Motor neuron (in vitro differentiated cells): ENCODE results near the gene MAPK8IP2. TPM values are rescaled to one million over a fixed set of nuclear protein-coding genes. Genes with fewer than 3 reads are reported as not detected.

ENCODE experiments used
- ATAC-seq, 8 experiments: fragments of 200-7000 bp; cut with Tn5 transposase; replicated peaks in 6 of 8; 2 replicates each; pipeline ENCODE4 v1.8.0; 2021; ENCODE audit warnings: mild to moderate bottlenecking in 8 of 8, moderate library complexity in 8 of 8
- H3K27ac ChIP-seq, 2 donors: fragments of 250-450 bp; sonication (Bioruptor Pico); 2 replicates each; pipeline ENCODE4 v1.9.0; 2021; ENCODE audit warnings: antibody characterized with exemption in 2 of 2, mild to moderate bottlenecking in 2 of 2, moderate library complexity in 1 of 2
- H3K4me1 ChIP-seq, 2 donors: fragments of 250-450 bp; sonication (Bioruptor Pico); replicated peaks in 1 of 2; 2 replicates each; pipeline ENCODE4 v1.6.1; 2021; ENCODE audit warnings: antibody characterized with exemption in 2 of 2, mild to moderate bottlenecking in 2 of 2, moderate library complexity in 1 of 2
- H3K4me3 ChIP-seq, 5 donors: fragments of 250-450 bp; sonication (Bioruptor Pico); 2 replicates each; pipeline ENCODE4 v1.9.0; 2021; ENCODE audit warnings: antibody characterized with exemption in 5 of 5, mild to moderate bottlenecking in 5 of 5, moderate library complexity in 4 of 5
- WGBS, 10 experiments: fragments of 450-650 bp; shearing (Covaris generic); methylation state at CpG; one replicate each; pipeline ENCODE4 v1.0.0; 2022; 5-methylcytosine and 5-hydroxymethylcytosine counted together
- in situ Hi-C, 9 experiments: fragments of 400-800 bp; cut with MboI; loops; one replicate each; pipeline ENCODE4 v1.15.0; 2021; ENCODE audit warnings: low sequenced_read_pairs in 9 of 9, low pct_unique_long_range_greater_than_20kb in 2 of 9; ENCODE audit not compliant: unreplicated experiment in 9 of 9
- total RNA-seq, 8 experiments: library from RNA; unstranded; fragments of 300-600 nt; gene quantifications; 2 replicates each; pipeline versions ENCODE4 v1.2.3 to v1.2.4, GENCODE V29; 2022

MAPK8IP2 gene
- total RNA-seq, 8 experiments from 2014 or later: 0.41 to 38.1 (median 27.4) TPM

- in situ Hi-C loops: no loop called here
- 15% methylated on average over 14 of the region's 63 CpGs; no CpG with 5 or more reads in 9 of the 10 experiments for WGBS, 10 experiments
- H3K4me1 ChIP-seq: peaks cover 5 to 7% of the 10 kb centered on the region in 2 donors
- H3K27ac ChIP-seq: no peak within 1 kb of the TSS
- H3K4me3 ChIP-seq: no peak within 1 kb of the TSS
- no peak for ATAC-seq
Measured at GRCh38 chr22:50577987-50578775, 22.4 kb upstream of the MAPK8IP2 start, which contains the start of gene CPT1B. CPT1B (minus strand) TSS chr22:50578427; CDS start chr22:50577915, 512 bp downstream.

GRCh38 chr22:50578776-50579310 lies 21.8 kb upstream of the MAPK8IP2 start:
- no peak for ATAC-seq
- Histone ChIP-seq H3K4me3 (no peak overlapping the region), H3K4me1 (peaks cover 7 to 11% of the 10 kb centered on the region in 2 donors), H3K27ac (no peak overlapping the region)
- 40 to 86% (median 73%) methylated on average over 1 to 3 of the region's 8 CpGs; no CpG with 5 or more reads in 7 of the 10 experiments for WGBS, 10 experiments
- in situ Hi-C loops: no loop called here

- 82 to 100% (median 95%) methylated on average over 2 to 3 of the region's 4 CpGs; no CpG with 5 or more reads in 7 of the 10 experiments for WGBS, 10 experiments
- peaks cover 7 to 11% of the 10 kb centered on the region in 2 donors for H3K4me1 ChIP-seq
- in situ Hi-C loops: no loop called here
- H3K4me3 ChIP-seq: no peak overlapping the region
- H3K27ac ChIP-seq: no peak overlapping the region
- no peak for ATAC-seq
Measured at GRCh38 chr22:50579752-50580151, 20.8 kb upstream of the MAPK8IP2 start.

DNA sequence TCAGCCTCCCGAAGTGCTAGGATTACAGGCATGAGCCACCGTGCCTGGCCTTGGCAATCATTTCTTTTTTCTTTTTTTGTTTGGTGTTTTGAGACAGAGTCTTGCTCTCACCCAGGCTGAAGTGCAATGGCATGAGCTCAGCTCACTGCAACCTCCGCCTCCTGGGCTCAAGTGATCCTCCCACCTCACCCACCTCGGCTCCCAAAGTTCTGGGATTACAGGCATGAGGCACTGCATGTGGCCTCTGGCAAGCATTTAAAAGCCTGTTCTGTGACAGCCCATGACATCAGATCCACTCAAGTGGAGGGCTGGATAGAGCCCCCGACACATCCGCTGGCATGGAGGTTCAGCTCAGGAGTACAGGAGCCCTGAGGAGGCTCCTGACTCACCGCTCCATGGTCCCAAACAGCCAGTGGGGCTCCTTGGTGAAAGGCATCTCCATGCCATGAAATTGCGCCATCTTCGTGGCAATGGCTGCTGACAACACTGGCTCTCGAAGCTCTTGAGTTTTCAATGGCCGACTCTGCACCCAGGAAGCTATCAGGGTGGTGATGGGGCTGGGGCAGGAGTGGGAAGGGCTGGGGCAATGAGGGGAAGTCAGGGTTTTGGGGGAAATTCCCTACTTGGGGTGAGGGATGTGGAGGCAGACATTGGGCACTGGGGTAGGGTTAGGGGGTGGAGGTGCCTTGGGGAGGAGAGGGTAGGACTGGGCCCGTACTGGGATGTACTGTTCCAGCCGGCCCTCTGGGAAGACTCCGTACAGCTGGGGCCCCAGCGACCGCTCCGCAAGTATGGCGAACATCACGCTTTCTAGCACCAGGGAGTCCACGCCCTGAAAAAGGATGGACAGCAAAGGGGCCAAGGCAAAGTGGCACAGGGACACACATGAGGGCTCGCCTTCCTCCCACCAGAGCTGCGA lies 19.3 kb upstream of the MAPK8IP2 start:
- ATAC-seq: no peak
- Histone ChIP-seq H3K27ac (peak overlapping the region; percentile 92 to 94), H3K4me3 (peak overlapping the region; percentile 55 to 67 (median 60)), H3K4me1 (peaks cover 7 to 11% of the 10 kb centered on the region in 2 donors)
- 68 to 100% (median 87%) methylated on average over 3 to 10 of the region's 22 CpGs; no CpG with 5 or more reads in 4 of the 10 experiments for WGBS, 10 experiments
- in situ Hi-C loops: no loop called here

GRCh38 chr22:50581950-50582492 lies 18.6 kb upstream of the MAPK8IP2 start:
- in situ Hi-C loops: no loop called here
- 0 to 55% (median 10%) methylated on average over 1 to 4 of the region's 39 CpGs; no CpG with 5 or more reads in 6 of the 10 experiments for WGBS, 10 experiments
- H3K4me3 ChIP-seq: peak overlapping the region; percentile 55 to 67 (median 60)
- H3K27ac ChIP-seq: peak overlapping the region; percentile 92 to 94
- ATAC-seq: peak in 6 of 8 experiments; percentile 10 to 35 (median 28)
- H3K4me1 ChIP-seq: peaks cover 7 to 11% of the 10 kb centered on the region in 2 donors

DNA sequence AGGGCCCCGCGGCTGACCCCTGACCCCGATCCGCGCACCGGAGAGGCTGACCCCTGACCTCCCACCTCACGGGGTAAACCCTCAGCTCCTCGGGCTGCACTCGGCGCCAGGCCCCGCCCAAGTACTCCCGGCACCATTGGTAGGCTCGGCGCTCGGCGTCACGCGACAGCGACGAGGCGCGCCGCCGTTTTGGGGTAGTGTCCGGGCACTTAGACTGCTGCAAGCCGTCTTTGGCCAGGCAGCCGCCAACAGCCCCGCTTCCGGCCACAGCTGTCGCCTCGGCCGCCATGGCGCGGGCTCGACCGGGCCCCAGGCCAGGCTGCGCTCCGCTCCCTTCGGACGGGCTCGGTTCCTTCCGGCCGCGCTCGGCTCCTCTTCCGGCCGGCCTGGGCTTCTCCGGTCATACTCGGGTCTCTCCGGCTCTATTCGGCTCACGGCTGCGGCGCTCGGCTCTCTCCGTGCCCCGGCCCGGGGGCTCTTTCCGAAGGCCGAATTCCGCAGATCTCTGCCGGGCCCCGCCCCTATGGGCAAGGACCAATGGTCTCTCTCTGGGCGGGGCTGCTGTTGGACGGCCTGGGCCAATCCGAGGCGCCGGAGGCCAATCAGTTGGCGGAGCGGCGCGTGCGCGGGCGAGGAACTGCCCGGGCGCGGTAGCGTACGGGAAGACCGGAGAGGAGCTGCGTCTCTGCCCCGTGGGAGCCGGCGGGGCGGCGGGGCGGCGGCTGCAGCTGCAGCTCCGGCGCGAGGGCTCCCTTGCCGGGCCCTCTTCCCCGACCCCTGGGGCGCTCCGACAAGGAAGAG lies 17.9 kb upstream of the MAPK8IP2 start, which contains the start of gene CHKB:
Gene CHKB, minus strand, starts transcription at position 357 of the 801 bp plus-strand sequence. Its CDS starts 68 bp downstream, at position 289.
- WGBS, 10 experiments: 0% methylated on average over 3 to 10 of the region's 96 CpGs; no CpG with 5 or more reads in 6 of the 10 experiments
- Histone ChIP-seq H3K27ac (peak within 1 kb of the TSS; percentile 92 to 94), H3K4me1 (peaks cover 7 to 11% of the 10 kb centered on the region in 2 donors), H3K4me3 (peak within 1 kb of the TSS; percentile 55 to 67 (median 60))
- peak; percentile 90 to 96 (median 94) for ATAC-seq
- in situ Hi-C loops: no loop called here

DNA sequence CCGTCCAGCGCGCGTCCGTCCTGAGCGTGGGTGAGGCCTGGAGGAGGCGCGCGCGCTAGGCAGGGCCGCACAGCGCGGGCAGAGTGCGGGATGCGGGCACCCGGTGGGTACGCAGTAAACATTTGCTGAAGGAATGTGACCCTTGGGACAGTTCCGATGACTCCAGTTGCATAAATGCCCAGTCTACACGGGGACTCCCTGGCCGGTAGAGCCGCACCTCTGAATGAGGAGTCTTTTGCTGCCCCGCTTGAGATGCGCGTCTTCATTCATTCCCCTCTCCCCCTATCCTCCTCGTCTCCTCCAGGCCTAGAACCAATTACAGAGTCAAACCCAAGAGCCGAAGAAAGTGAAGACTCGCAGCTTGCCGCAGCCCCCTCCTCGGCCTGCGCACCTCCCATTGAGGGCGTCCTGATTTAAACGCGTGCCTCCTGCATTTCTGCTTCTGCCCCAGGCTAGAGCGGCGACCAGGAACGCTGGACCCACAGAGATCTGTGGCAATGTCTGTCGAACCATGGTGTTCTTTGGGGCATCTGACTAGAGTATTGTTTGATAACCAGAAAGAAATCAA lies 17.2 kb upstream of the MAPK8IP2 start:
- 0 to 60% (median 4%) methylated on average over 1 to 12 of the region's 37 CpGs; no CpG with 5 or more reads in 3 of the 10 experiments for WGBS, 10 experiments
- in situ Hi-C loops: no loop called here
- Histone ChIP-seq H3K27ac (peak overlapping the region in 1 of 2 donors; percentile 33), H3K4me3 (peak overlapping the region; percentile 50 to 67 (median 60)), H3K4me1 (peaks cover 7 to 11% of the 10 kb centered on the region in 2 donors)
- peak in 5 of 8 experiments; percentile 39 to 49 (median 42) for ATAC-seq

DNA sequence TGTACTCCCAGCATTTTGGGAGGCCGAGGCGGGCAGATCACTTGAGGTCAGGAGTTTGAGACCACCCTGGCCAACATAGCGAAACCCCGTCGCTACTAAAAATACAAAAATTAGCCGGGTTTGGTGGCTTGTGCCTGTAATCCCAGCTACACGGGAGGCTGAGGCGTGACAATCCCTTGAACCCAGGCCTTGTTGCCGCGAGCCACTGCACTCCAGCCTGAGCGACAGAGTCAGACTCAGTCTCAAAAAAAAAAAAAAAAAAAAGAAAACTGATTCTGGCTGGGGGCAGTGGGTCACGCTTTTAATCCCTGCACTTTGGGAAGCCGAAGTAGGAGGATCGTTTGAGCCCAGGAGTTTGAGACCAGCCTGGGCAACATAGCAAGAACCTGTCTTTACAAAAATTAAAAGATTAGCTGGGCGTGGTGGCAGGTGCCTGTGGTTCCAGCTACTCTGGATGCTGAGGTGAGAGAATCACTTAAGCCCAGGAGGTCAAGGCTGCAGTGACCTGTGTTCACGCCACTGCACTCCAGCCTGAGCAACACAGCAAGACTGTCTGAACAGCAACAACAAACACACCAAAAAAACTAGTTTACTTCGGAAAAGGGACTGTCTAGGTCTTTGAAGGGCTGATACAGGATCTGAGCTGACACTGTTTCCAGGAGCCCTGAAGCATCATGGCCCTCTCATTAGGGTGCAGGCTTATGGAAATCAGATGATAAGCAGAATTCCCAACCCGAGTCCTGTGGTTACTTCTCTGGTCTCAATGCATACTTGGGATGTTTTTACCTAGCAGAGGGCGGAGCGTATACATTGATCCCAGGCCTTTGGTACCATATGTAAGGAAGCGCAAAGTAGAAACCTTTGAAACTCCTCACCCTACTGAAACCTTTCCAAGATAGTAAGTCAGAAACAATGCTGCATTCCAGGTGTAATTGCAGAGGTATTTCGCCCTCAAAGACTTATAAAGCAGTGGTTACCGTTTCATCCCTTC lies 16.2 kb upstream of the MAPK8IP2 start:
- in situ Hi-C loops: no loop called here
- peaks cover 7 to 11% of the 10 kb centered on the region in 2 donors for H3K4me1 ChIP-seq

DNA sequence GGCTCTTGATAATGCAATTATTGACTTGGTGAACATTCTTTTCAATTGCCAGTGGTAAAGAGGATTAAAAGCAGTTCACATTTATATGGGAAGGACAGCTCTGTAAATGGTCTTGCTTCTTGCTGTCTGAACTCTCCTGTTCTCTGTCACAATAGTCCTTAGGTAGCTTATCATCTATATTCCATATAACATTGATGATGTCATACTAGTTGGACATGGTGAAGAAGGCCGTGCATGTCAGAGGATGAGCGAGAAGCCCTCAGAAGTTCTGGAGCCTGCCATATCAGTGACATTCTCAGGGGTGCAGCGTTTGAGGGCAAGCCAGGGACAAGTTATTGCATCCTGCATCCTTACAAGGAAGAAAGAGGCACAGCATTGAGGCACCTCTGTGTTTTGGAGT lies 15.4 kb upstream of the MAPK8IP2 start:
- in situ Hi-C loops: no loop called here
- Histone ChIP-seq H3K4me1 (peaks cover 7 to 11% of the 10 kb centered on the region in 2 donors), H3K27ac (no peak overlapping the region), H3K4me3 (no peak overlapping the region)
- 60 to 100% (median 96%) methylated on average over 1 to 3 of the region's 3 CpGs; no CpG with 5 or more reads in 4 of the 10 experiments for WGBS, 10 experiments
- ATAC-seq: no peak

More for the DNA sequence above, 16.2 kb upstream of the MAPK8IP2 start:
- no peak for ATAC-seq
- 84 to 100% (median 92%) methylated on average over 2 to 19 of the region's 23 CpGs for WGBS, 10 experiments
- H3K27ac ChIP-seq: no peak overlapping the region
- no peak overlapping the region for H3K4me3 ChIP-seq

DNA sequence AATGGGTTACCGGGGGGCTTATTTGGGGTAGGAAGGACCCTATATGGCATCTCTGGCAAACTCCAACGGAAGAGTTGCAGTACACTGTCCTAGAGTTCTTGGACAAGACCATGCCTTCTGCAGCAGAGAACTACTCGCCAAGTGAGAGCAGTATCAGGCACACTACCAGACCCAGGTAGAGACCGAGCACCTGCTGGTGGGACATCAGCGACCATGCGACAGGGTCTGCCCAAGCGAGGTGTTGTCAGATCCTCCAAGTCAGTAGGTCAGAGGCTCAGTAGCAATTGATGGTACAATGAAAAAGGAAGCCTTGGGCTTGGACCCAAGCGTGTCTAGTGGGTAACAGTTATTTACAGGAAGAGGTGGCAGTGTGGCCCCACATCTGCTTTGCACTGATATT lies 14.8 kb upstream of the MAPK8IP2 start:
- Histone ChIP-seq H3K27ac (no peak overlapping the region), H3K4me1 (peaks cover 7 to 11% of the 10 kb centered on the region in 2 donors), H3K4me3 (no peak overlapping the region)
- WGBS, 10 experiments: 78 to 100% (median 90%) methylated on average over 2 to 8 of the region's 8 CpGs; no CpG with 5 or more reads in 4 of the 10 experiments
- no peak for ATAC-seq
- in situ Hi-C loops: no loop called here
